ENCODE measurements around the gene SLC16A11. TPM values are rescaled to one million over a fixed set of nuclear protein-coding genes. Genes with fewer than 3 reads are reported as not detected.

Gene SLC16A11
- total RNA-seq, 1 donor from 2014 or later, result not detected

- no peak within 1 kb of the TSS for H3K27ac ChIP-seq
- H3K4me1 ChIP-seq, result peaks cover 6% of the 10 kb centered on the region
- H3K4me3 Mint-ChIP-seq, result peak within 1 kb of the TSS; percentile 70
- H3K4me3 ChIP-seq, result peak within 1 kb of the TSS; percentile 35
- H3K36me3 ChIP-seq, result no peaks in the 10 kb centered on the region
- H3K4me1 Mint-ChIP-seq, result peaks cover 34% of the 10 kb centered on the region
- no peaks in the 10 kb centered on the region for H4K20me1 ChIP-seq (ENCODE audit: low read depth)
- no peaks in the 10 kb centered on the region for H3K36me3 Mint-ChIP-seq
- peak within 1 kb of the TSS; percentile 75 for H2AFZ ChIP-seq (replicated peaks)
- peaks cover 43% of the 10 kb centered on the region for H3K27me3 ChIP-seq
- H3F3A ChIP-seq (ENCODE audit: low read depth), result peaks cover 30% of the 10 kb centered on the region
- peaks cover 2% of the 10 kb centered on the region for H3K9me3 Mint-ChIP-seq
- peaks cover 39% of the 10 kb centered on the region for H3K27me3 Mint-ChIP-seq (ENCODE audit: insufficient read depth, low read depth)
- no peak within 1 kb of the TSS for H3K9ac ChIP-seq
- H3K27ac Mint-ChIP-seq, result no peak within 1 kb of the TSS
- no peaks in the 10 kb centered on the region for H3K9me3 ChIP-seq (ENCODE audit: low read depth)
- no peaks in the 10 kb centered on the region for H3K79me2 ChIP-seq (ENCODE audit: low read depth)
- no peak for TF ChIP-seq CTCF (IDR thresholded peaks at IDR 0.05)
- peak; percentile 66 for TF ChIP-seq EZH2phosphoT487 (IDR thresholded peaks at IDR 0.05)
- TF ChIP-seq EZH2 (IDR thresholded peaks at IDR 0.05), result peak; percentile 68
- peak; percentile 68 for DNase-seq (ENCODE audit: low spot score)
- peak within 1 kb of the TSS; percentile 66 for H3K4me2 ChIP-seq
These were observed 20.9 kb downstream of the SLC16A11 start, which contains the start of gene BCL6B for GRCh38 chr17:7022781-7023571. BCL6B (plus strand) TSS chr17:7023050; CDS start chr17:7023672, 622 bp downstream.

GRCh38 chr17:7021993-7022778 lies 21.7 kb downstream of the SLC16A11 start:
- Histone ChIP-seq H3K9ac (no peak overlapping the region), H3K4me3 (peak overlapping the region; percentile 35), H3K27ac (no peak overlapping the region)

More at GRCh38 chr17:7021993-7022778, 21.7 kb downstream of the SLC16A11 start:
- Histone ChIP-seq H3K4me2 (peak overlapping the region; percentile 66), H3K36me3 (no peaks in the 10 kb centered on the region), H2AFZ (replicated peaks) (peak overlapping the region; percentile 75), H3F3A (ENCODE audit: low read depth) (peaks cover 30% of the 10 kb centered on the region), H4K20me1 (ENCODE audit: low read depth) (no peaks in the 10 kb centered on the region), H3K4me1 (peaks cover 6% of the 10 kb centered on the region), H3K9me3 (ENCODE audit: low read depth) (no peaks in the 10 kb centered on the region), H3K79me2 (ENCODE audit: low read depth) (no peaks in the 10 kb centered on the region), H3K27me3 (peaks cover 43% of the 10 kb centered on the region)
- Mint-ChIP-seq H3K36me3 (peaks cover 2% of the 10 kb centered on the region), H3K9me3 (peaks cover 2% of the 10 kb centered on the region), H3K4me1 (peaks cover 42% of the 10 kb centered on the region), H3K27ac (no peak overlapping the region), H3K27me3 (ENCODE audit: insufficient read depth, low read depth) (peaks cover 39% of the 10 kb centered on the region), H3K4me3 (peak overlapping the region; percentile 70)
- TF ChIP-seq EZH2phosphoT487 (IDR thresholded peaks at IDR 0.05), result peak; percentile 65
- TF ChIP-seq CTCF (IDR thresholded peaks at IDR 0.05), result peak; percentile 88
- peak; percentile 67 for TF ChIP-seq EZH2 (IDR thresholded peaks at IDR 0.05)
- peak; percentile 92 for DNase-seq (ENCODE audit: low spot score)
